CD4-positive, CD25-positive, alpha-beta regulatory T cell (primary cell): Measurements from ENCODE around the gene CUEDC2. TPM values are rescaled to one million over a fixed set of nuclear protein-coding genes. Genes with fewer than 3 reads are reported as not detected.

Source experiments
- ATAC-seq, 2 donors: fragments of 150-1000 bp; cut with Tn5 transposase; one replicate each; pipeline ENCODE4 v1.10.0; 2021; ENCODE audit warnings: low read depth in 2 of 2, moderate number of reproducible peaks in 2 of 2, moderate library complexity in 1 of 2
- DNase-seq, 3 donors: peaks; one replicate each; pipeline versions ENCODE4 v3.0.0 to v3.0.0-alpha.2; 2012 to 2022; ENCODE audit warnings: mixed read lengths in 1 of 3
- H3K27ac ChIP-seq: one replicate; pipeline ENCODE4 v1.7.0; 2013; ENCODE audit warnings: mild to moderate bottlenecking, low read length; ENCODE audit not compliant: insufficient read depth, poor library complexity, severe bottlenecking
- H3K27me3 ChIP-seq: one replicate; pipeline ENCODE4 v1.7.0; 2013; ENCODE audit warnings: low read length; ENCODE audit not compliant: control insufficient read depth, insufficient read depth
- H3K36me3 ChIP-seq: one replicate; pipeline ENCODE4 v1.7.0; 2013; ENCODE audit warnings: mild to moderate bottlenecking, low read length, moderate library complexity; ENCODE audit not compliant: control insufficient read depth, insufficient read depth
- H3K4me1 ChIP-seq: 2 replicates; pipeline ENCODE4 v1.7.0; 2013; ENCODE audit warnings: mild to moderate bottlenecking, low read length; ENCODE audit not compliant: insufficient read depth, control insufficient read depth, poor library complexity, severe bottlenecking
- H3K4me3 ChIP-seq: one replicate; pipeline ENCODE4 v1.7.0; 2013; ENCODE audit warnings: low read depth, mild to moderate bottlenecking, low read length, moderate library complexity
- H3K9me3 ChIP-seq, 2 experiments: 1 replicate in 1 of 2; 2 replicates in 1 of 2; pipeline ENCODE4 v1.7.0; 2013; ENCODE audit warnings: low read length in 2 of 2, mild to moderate bottlenecking in 1 of 2, moderate library complexity in 1 of 2; ENCODE audit not compliant: control insufficient read depth in 2 of 2
- H3K27ac Mint-ChIP-seq, 3 donors: one replicate each; pipeline ENCODE4 v1.8.0; 2020 to 2022; ENCODE audit warnings: mild to moderate bottlenecking in 3 of 3, mixed read lengths in 3 of 3, moderate library complexity in 2 of 3
- H3K27me3 Mint-ChIP-seq: one replicate; pipeline ENCODE4 v1.8.0; 2022; ENCODE audit warnings: mild to moderate bottlenecking, mixed read lengths
- H3K36me3 Mint-ChIP-seq: one replicate; pipeline ENCODE4 v1.8.0; 2020; ENCODE audit warnings: mixed read lengths
- H3K4me1 Mint-ChIP-seq, 4 donors: one replicate each; pipeline ENCODE4 v1.8.0; 2020 to 2022; ENCODE audit warnings: mixed read lengths in 4 of 4, mild to moderate bottlenecking in 1 of 4
- H3K4me3 Mint-ChIP-seq, 4 donors: one replicate each; pipeline ENCODE4 v1.8.0; 2020 to 2022; ENCODE audit warnings: mild to moderate bottlenecking in 4 of 4, mixed read lengths in 4 of 4, moderate library complexity in 3 of 4
- H3K9me3 Mint-ChIP-seq, 7 donors: one replicate each; pipeline ENCODE4 v1.8.0; 2020 to 2022; ENCODE audit warnings: mixed read lengths in 7 of 7, mild to moderate bottlenecking in 3 of 7, moderate library complexity in 2 of 7
- polyA plus RNA-seq, 4 donors: library from polyadenylated mRNA; unstranded; fragments of 300-500 nt; fragmentation: Illumina TruSeq; gene quantifications; one replicate each; pipeline ENCODE4 v1.2.3, GENCODE V29; 2021
- total RNA-seq: library from RNA; stranded (reverse); gene quantifications from one replicate; pipeline ENCODE4 v1.2.3, GENCODE V29; 2022

The CUEDC2 gene
- total and polyA plus RNA-seq, 5 donors from 2014 or later = 29.4 to 60.6 (median 51.2) TPM

GRCh38 chr10:102401342-102401654 is 31.1 kb downstream of the CUEDC2 start:
- H3K27me3 ChIP-seq = no peaks in the 10 kb centered on the region
- Mint-ChIP-seq H3K9me3 (no peaks in the 10 kb centered on the region), H3K4me1 (peaks cover 0 to 37% (median 17%) of the 10 kb centered on the region in 4 donors), H3K27me3 (peaks cover 8% of the 10 kb centered on the region), H3K27ac (no peak overlapping the region), H3K36me3 (no peaks in the 10 kb centered on the region), H3K4me3 (no peak overlapping the region)
- DNase-seq (no peak), ATAC-seq (no peak)
- peaks cover 39% of the 10 kb centered on the region for H3K4me1 ChIP-seq
- H3K27ac ChIP-seq = no peak overlapping the region
- no peaks in the 10 kb centered on the region for H3K9me3 ChIP-seq
- H3K36me3 ChIP-seq = peaks cover 23% of the 10 kb centered on the region
- H3K4me3 ChIP-seq = no peak overlapping the region

DNA sequence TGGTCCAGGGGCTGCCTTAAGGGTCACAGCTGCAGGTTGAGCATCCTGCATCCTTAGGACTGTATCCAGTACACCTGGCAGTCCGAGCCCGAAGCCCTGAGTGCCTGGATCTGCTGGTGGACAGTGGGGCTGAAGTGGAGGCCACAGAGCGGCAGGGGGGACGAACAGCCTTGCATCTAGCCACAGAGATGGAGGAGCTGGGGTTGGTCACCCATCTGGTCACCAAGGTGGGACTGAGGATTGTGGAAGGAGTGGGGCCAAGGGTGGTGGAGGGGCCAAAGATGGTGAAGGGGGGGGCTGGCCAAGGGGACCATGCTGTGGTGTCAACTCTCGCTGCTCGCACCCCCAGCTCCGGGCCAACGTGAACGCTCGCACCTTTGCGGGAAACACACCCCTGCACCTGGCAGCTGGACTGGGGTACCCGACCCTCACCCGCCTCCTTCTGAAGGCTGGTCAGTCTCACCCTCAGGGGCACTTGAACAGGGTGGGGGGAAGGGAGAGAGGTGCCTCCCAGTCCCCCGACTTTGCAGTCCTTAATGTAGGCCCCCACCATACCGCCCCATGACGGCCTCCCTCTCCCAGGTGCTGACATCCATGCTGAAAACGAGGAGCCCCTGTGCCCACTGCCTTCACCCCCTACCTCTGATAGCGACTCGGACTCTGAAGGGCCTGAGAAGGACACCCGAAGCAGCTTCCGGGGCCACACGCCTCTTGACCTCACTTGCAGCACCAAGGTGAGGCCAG is 31.6 kb downstream of the CUEDC2 start:
- H3K27me3 ChIP-seq = no peaks in the 10 kb centered on the region
- ATAC-seq (no peak), DNase-seq (no peak)
- no peaks in the 10 kb centered on the region for H3K36me3 Mint-ChIP-seq
- H3K4me3 ChIP-seq = no peak overlapping the region
- H3K4me1 ChIP-seq = peaks cover 44% of the 10 kb centered on the region
- H3K27ac Mint-ChIP-seq = no peak overlapping the region
- no peak overlapping the region for H3K27ac ChIP-seq
- H3K4me1 Mint-ChIP-seq = peaks cover 0 to 42% (median 19%) of the 10 kb centered on the region in 4 donors
- H3K36me3 ChIP-seq = peaks cover 23% of the 10 kb centered on the region
- peak overlapping the region in 1 of 4 donors; percentile 96 for H3K4me3 Mint-ChIP-seq
- no peaks in the 10 kb centered on the region for H3K9me3 Mint-ChIP-seq
- peaks cover 8% of the 10 kb centered on the region for H3K27me3 Mint-ChIP-seq
- H3K9me3 ChIP-seq = no peaks in the 10 kb centered on the region

DNA sequence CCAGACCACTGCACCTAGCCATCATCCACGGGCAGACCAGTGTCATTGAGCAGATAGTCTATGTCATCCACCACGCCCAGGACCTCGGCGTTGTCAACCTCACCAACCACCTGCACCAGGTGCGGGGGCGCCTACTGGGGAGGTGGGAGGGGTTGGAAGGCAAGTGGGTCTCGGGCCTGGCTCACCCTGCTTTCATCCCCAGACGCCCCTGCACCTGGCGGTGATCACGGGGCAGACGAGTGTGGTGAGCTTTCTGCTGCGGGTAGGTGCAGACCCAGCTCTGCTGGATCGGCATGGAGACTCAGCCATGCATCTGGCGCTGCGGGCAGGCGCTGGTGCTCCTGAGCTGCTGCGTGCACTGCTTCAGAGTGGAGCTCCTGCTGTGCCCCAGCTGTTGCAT is 32.3 kb downstream of the CUEDC2 start:
- H3K4me3 ChIP-seq = no peak overlapping the region
- ATAC-seq (no peak), DNase-seq (no peak)
- no peaks in the 10 kb centered on the region for H3K9me3 Mint-ChIP-seq
- no peaks in the 10 kb centered on the region for H3K27me3 ChIP-seq
- H3K27ac Mint-ChIP-seq = peak overlapping the region; percentile 74 to 93 (median 82)
- H3K4me1 ChIP-seq = peaks cover 45% of the 10 kb centered on the region
- H3K36me3 ChIP-seq = peaks cover 23% of the 10 kb centered on the region
- no peaks in the 10 kb centered on the region for H3K36me3 Mint-ChIP-seq
- H3K9me3 ChIP-seq = no peaks in the 10 kb centered on the region
- H3K27ac ChIP-seq = peak overlapping the region; percentile 92
- H3K4me3 Mint-ChIP-seq = peak overlapping the region in 3 of 4 donors; percentile 51 to 96 (median 79)
- H3K4me1 Mint-ChIP-seq = peaks cover 0 to 45% (median 19%) of the 10 kb centered on the region in 4 donors
- peaks cover 8% of the 10 kb centered on the region for H3K27me3 Mint-ChIP-seq

DNA sequence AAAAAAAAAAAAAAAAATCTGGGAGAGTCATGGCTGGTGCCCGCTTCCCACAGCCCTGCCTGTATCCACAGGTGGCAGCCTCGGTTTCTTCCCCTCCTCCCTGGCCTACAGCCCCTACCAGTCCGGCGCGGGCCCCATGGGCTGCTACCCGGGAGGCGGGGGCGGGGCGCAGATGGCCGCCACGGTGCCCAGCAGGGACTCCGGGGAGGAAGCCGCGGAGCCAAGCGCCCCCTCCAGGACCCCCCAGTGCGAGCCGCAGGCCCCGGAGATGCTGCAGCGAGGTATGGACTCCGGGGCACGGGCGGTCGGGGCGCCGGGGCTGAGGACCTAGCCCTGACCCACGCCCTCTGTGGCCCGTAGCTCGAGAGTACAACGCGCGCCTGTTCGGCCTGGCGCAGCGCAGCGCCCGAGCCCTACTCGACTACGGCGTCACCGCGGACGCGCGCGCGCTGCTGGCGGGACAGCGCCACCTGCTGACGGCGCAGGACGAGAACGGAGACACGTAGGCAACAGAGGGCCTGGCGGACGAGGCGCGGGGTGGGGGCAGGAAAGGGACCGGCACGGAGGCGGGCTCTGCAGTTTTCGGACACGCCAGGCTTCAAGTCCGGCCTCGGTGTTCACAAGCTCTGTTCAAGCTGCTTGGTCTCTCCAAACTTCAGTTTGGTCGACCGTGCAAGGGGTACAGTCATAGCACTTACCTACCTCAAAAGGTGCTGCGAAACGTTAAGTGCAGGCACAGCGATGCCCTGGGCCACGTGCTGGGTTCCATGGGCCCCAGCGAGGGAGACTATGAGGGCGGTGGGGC is 33.0 kb downstream of the CUEDC2 start:
- Mint-ChIP-seq H3K36me3 (no peaks in the 10 kb centered on the region), H3K27me3 (peaks cover 13% of the 10 kb centered on the region), H3K27ac (peak overlapping the region; percentile 74 to 96 (median 87)), H3K4me1 (peaks cover 0 to 48% (median 21%) of the 10 kb centered on the region in 4 donors), H3K9me3 (no peaks in the 10 kb centered on the region), H3K4me3 (peak overlapping the region; percentile 79 to 96 (median 88))
- Histone ChIP-seq H3K27me3 (no peaks in the 10 kb centered on the region), H3K36me3 (peaks cover 23% of the 10 kb centered on the region), H3K4me3 (no peak overlapping the region), H3K9me3 (no peaks in the 10 kb centered on the region), H3K27ac (peak overlapping the region; percentile 92), H3K4me1 (peaks cover 45% of the 10 kb centered on the region)
- peak; percentile 62 to 69 for ATAC-seq
- peak; percentile 78 to 90 (median 89) for DNase-seq

DNA sequence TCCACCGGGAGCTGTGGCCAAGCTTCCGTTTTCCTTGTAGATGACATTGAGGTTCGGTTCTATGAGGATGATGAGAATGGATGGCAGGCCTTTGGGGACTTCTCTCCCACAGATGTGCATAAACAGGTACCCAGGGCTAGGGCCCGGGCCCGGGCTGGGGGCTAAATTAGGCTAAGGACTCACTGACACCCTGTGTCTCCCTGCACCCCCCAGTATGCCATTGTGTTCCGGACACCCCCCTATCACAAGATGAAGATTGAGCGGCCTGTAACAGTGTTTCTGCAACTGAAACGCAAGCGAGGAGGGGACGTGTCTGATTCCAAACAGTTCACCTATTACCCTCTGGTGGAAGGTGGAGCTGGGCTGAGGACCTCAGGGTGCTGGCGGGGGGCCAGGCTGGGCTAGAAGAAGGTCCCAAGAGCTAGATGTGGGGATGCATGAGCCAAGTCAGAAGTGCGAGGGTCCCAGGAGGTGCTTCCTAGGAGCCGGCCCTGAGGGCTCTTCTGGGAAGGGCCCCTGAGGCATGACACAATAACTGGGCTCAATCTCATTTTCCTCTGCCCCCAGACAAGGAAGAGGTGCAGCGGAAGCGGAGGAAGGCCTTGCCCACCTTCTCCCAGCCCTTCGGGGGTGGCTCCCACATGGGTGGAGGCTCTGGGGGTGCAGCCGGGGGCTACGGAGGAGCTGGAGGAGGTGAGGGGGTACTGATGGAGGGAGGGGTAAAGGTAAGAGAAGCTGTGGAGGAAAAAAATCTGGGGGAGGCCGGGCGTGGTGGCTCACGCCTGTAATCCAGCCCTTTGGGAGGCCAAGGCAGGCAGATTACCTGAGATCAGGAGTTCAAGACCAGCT is 34.0 kb downstream of the CUEDC2 start:
- H3K4me1 Mint-ChIP-seq = peaks cover 4 to 50% (median 25%) of the 10 kb centered on the region in 4 donors
- Histone ChIP-seq H3K36me3 (peaks cover 23% of the 10 kb centered on the region), H3K4me1 (peaks cover 50% of the 10 kb centered on the region), H3K9me3 (no peaks in the 10 kb centered on the region), H3K4me3 (no peak overlapping the region), H3K27ac (peak overlapping the region; percentile 92), H3K27me3 (no peaks in the 10 kb centered on the region)
- H3K4me3 Mint-ChIP-seq = peak overlapping the region; percentile 77 to 96 (median 88)
- ATAC-seq = no peak
- H3K27me3 Mint-ChIP-seq = peaks cover 13% of the 10 kb centered on the region
- no peak for DNase-seq
- peak overlapping the region in 2 of 3 donors; percentile 87 to 96 for H3K27ac Mint-ChIP-seq
- H3K36me3 Mint-ChIP-seq = no peaks in the 10 kb centered on the region
- H3K9me3 Mint-ChIP-seq = no peaks in the 10 kb centered on the region

GRCh38 chr10:102397222-102398171 is 34.9 kb downstream of the CUEDC2 start:
- Histone ChIP-seq H3K36me3 (peaks cover 23% of the 10 kb centered on the region), H3K4me1 (peaks cover 51% of the 10 kb centered on the region)
- no peak for DNase-seq

More at GRCh38 chr10:102397222-102398171, 34.9 kb downstream of the CUEDC2 start:
- Histone ChIP-seq H3K27me3 (no peaks in the 10 kb centered on the region), H3K4me3 (no peak overlapping the region), H3K27ac (peak overlapping the region; percentile 100), H3K9me3 (no peaks in the 10 kb centered on the region)
- Mint-ChIP-seq H3K9me3 (no peaks in the 10 kb centered on the region), H3K4me3 (peak overlapping the region; percentile 79 to 97 (median 96)), H3K4me1 (peaks cover 4 to 57% (median 27%) of the 10 kb centered on the region in 4 donors), H3K27ac (peak overlapping the region; percentile 83 to 100 (median 100)), H3K36me3 (no peaks in the 10 kb centered on the region), H3K27me3 (peaks cover 18% of the 10 kb centered on the region)
- no peak for ATAC-seq
